ENCODE data around the gene FAHD2A. TPM values are rescaled to one million over a fixed set of nuclear protein-coding genes. Genes with fewer than 3 reads are reported as not detected.
"Not testable (repeated sequence)": the region's sequence is repeated elsewhere in the genome, so short reads cannot be mapped to it uniquely, and the experiment has no call there.

The FAHD2A gene, protein sequence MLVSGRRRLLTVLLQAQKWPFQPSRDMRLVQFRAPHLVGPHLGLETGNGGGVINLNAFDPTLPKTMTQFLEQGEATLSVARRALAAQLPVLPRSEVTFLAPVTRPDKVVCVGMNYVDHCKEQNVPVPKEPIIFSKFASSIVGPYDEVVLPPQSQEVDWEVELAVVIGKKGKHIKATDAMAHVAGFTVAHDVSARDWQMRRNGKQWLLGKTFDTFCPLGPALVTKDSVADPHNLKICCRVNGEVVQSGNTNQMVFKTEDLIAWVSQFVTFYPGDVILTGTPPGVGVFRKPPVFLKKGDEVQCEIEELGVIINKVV
- 26.3 and 37.3 TPM in 2 replicates for total RNA-seq (2014; rRNA removed; shearing (Covaris generic))

DNA sequence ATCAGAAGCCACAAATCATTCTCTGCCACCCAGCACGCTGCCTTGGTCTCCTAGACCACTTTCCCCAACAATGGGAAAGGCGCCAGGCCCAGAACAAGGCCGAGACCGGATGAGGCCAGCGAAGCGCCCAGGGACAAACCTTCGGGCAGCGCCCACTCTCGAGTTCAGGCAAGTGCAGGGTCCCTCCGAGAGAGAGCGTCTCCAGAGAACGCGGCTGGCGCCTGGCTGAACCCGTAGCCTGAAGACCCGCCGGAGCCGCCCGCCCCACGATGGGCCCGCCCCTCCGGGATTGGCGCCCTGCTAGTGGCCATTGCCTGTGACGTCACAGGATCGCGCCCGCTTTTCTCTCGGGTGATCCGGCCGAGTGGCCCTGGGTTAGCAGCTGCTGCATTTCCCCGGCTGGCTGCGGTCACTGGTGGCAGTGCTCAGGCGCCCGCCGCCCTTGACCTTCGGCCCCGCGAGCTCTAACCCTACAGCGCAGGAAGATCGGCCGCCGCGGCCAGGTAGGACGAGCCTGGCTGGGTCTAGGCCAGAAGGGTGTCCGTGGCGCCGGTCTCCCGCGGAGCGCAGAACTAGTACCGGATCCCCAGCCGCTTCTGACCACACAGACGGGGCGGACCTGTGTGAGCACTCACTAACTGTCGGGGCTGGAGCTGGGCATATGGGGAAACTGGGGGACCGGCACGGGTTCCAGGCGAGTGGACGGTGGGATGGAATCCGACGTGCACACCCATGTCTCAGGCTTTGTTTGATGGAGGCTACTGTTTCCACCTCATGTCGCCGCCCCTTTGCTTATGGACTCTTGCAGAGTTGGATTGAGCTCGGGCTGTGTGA is at the start of gene FAHD2A:
TSS of gene FAHD2A (plus strand) at position 339 of the 834 bp plus-strand sequence. CDS start 2,851 bp downstream, outside the sequence.
- peak; percentile 91 for DNase-seq (ENCODE audit: low read depth)

DNA sequence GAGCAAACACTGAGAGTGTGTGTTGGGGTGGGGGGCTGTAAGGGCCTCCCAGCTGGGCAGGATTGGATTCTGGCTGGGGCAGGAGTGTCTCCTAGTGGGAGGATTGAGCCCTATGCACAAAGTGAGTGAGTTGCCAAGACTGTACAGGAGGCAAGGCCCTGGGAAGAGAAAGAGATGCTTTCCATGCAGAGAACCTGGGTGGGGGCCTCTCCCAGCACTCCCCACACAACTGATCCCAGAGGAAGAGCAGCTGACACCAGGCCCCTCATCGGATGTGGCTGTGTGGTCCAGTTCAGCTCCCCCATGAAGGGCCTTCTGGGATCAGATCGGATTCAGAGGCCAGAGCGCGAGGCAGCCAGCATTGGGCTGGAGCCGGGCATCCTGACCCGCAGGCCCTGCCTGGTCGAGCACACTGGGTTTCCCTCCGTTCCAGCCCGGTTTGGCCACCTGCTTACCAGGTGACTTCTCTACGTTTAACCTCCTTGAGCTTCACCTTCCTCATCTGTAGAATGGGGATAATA is 49.4 kb upstream of the FAHD2A start:
- no peak for DNase-seq (ENCODE audit: low read depth)

DNA sequence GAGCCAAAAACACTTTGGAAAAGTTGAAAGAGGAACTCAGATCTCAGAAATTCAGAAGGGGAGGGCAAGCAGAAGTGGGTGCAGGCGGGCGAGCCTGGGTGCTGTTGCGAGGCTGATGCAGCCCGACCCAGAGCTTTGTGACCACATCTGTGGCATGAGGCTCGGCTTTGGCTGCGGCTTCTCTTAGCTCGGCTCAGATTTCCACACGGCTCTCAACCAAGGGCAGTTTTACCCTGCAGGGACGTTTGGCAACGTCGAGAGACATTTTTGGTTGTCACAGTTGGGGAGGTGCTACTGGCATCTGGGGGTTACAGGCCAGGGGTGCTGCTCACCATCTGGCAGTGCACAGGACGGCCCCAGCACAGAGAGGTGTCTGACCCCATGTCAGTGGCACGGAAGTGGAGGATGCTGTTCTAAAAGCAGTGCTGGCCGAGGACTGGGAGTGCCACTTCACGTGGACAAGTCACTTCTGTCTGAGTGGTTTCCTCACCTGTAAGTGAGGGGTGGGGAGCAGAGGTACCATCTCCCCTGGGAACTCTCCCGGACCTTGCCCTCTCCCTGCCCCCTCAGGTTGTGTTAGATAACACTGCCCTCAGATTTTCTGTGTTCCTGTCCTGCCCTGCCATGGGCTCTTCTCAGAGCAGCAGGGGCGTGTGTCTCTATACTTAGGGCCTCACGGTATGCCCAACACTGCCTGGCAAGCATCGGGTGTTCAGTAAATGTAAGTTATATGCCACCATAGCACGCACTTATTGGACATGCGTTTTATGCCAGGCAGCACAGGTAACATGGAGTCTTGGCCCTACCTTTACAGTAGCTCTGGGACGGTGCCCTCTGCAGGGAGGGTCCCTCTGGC is 48.7 kb upstream of the FAHD2A start:
- DNase-seq (ENCODE audit: low read depth), result no peak

DNA sequence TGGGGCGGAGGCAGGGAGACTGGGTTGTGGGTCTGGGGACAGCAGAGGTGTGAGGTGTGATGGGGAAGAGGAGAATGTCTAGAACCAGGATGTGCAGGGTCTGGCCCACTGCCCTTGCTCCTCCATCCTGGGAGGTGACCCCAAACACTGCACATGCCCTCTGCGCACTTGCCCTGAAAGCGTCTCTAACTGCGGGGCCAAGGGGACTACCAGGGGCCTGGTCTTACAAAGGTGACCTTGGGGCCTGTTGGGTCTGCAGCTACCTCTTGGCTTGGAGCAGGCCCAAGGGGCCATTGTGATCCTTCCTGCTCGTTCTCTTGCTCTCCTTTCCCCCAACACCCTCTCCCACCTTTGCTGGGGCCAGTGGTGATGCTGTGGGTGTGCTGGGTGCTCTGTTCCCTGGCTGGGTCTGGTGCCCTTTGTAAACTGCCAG is 48.0 kb upstream of the FAHD2A start:
- DNase-seq (ENCODE audit: low read depth), result no peak

DNA sequence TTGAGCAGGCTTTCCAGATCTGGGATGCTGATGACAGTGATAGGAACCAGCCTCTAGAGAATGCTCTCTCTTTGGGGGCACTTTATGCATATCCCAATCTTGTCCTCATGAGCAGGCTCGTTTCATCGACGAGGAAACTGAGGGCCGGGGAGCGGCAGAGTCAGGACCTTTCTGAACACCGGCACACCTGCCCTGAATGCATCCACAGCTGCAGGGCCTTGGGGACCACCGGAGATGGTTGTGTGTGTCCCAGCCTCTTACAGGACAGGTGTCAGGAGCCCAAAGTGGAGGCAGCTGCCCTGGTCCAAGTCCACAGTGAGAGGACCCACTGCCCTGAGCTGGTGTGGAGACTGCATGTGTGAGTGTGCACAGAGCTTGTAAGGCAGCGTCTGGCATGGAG is 47.6 kb upstream of the FAHD2A start:
- no peak for DNase-seq (ENCODE audit: low read depth)

DNA sequence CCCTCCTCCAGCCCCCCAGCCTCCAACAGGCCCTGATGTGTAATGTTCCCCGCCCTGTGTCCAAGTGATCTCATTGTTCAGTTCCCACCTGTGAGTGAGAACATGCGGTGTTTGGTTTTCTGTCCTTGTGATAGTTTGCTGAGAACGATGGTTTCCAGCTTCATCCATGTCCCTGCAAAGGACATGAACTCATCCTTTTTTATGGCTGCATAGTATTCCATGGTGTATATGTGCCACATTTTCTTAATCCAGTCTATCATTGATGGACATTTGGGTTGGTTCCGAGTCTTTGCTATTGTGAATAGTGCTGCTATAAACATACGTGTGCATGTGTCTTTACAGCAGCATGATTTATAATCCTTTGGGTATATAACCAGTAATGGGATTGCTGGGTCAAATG is 47.0 kb upstream of the FAHD2A start:
- DNase-seq (ENCODE audit: low read depth), result not testable (repeated sequence)

DNA sequence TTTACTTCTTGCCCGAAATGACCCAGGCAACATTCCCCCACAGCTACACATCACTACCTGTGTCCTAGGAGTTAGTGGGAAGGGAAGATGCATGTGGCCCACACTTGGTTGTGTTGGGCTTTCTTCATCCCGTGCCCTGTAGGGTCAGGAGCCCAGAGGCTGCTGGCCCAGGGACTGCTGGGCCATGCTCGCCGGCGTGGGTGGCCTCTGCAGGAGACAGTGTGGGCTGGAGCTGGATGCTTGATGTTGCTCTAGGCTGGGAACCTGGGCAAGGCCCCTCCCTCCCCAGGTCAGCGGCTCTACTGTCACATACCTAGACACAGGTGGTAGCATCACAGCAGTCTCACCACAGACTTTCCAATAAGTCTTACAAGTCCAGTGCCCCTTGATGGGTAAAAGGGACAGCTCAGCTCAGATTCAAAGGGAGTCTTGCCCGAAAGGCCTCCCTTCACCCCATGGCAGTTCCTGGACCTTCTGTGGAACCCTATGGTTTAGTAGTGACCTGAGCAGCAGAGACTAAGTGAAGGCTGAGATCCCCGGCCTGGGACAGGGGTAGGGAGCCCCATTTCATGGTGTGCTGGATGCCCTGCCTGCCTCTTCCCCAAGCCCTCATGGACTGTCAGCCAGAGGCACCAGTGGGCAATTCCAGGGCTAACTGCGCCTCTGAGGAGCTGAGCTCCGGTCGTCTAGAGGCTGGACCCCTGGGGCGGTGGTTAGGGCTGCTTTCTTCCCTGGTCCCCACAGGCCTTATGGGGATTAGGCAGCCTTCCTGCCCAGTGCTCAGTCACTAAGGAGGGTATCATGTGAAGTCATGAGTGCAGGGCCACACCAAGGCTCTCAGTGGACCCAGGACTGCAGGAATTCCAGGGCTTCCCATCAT is 45.4 kb upstream of the FAHD2A start:
- no peak for DNase-seq (ENCODE audit: low read depth)

DNA sequence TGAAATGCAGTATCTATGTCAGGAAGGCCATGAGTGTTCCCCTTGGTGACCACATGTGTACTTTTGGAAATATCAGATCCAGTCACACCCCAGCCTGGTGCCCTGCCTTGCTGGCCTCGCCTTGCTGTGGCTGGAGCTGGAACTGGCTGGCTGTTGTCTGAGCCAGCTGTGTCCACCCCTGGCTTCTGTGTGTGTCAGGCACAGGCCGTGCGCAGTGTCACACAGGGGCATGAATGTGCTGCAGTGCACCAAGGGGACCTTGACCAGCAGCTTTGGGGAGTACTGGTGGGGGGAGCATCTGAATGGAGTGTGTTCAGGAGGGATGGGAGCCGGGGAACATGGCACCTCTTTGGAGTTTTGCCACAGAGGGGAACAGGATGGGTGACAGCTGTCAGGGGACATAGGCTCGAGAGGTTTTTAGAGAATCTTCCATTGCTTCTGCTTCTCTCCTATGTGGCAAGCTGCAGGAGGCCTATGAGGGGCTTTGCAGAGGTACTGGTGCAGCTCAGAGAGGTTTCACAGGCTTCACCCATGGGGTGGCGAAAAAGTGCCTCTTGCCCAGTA is 44.7 kb upstream of the FAHD2A start:
- no peak for DNase-seq (ENCODE audit: low read depth)

DNA sequence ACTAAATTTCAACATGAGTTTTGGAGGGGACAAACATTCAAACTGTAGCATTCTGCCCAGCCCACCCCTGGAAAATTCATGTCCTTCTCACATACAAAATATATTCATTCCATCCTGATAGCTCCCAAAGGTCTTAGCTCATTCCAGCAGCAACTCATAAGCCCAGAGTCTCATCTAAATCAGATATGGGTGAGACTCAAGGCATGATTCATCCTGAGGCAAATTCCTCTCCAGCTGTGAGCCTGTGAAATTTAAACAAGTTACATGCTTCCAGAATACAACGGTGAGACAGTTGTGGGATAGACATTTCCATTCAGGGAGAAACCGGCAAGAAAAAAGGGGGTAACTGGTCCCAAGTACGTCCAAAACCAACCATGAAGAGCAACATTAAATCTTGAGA is 43.5 kb upstream of the FAHD2A start:
- DNase-seq (ENCODE audit: low read depth), result peak; percentile 69

DNA sequence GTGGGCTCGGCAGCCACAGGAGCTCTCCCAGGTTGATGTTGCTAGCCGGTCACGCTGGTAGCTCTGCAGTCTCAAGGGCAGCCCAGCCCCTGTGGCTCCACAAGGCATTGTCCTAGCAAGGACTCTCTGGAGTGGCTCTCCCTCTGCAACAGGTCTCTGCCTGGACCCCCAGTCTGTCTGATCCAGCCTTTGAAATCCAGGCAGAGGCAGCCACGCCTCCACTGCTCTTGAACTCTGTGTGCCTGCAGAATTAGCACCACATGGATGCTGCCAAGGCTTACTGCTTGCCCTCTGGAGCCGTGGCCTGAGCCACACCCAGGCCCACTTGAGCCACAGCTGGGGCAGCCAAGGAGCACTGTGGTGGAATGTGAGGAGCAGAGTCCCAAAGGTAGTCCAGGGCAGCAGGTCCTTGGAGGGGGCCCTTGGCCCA is 43.0 kb upstream of the FAHD2A start:
- DNase-seq (ENCODE audit: low read depth), result no peak

DNA sequence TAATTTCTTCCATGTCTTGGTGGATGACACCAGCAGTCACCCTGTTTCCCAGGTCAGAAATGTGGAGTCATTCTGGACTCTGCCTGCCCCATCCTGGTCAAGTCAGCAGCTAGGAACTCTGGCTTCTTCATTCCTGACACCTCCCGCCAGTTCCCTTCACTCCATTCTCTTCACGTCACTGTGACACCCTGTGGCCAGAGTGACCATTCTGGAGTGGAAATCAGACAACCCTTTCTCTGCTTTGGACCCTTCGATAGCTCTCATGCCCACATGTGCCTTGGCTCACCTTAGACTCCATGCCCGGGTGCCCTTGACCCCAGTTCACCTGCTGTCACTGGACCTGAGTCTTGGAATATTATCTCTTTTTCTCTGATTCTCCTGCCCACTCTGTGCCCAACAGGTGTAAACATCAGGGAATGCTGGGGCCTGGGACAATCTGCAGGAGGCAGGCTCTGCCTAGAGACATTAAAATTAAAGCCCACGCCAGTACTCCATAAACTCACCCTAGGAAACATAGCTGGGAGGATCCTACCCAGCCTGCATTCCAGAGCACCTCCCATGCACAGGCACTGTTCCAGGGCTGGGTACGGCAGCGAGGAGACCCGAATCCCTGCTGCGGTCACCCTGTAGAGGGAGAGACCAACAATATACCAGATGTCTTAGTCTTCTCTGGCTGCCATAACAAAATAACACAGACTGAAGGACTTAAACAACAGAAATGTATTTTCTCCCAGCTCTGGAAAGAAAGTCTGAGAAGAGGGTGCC is 41.1 kb upstream of the FAHD2A start:
- no peak for DNase-seq (ENCODE audit: low read depth)

DNA sequence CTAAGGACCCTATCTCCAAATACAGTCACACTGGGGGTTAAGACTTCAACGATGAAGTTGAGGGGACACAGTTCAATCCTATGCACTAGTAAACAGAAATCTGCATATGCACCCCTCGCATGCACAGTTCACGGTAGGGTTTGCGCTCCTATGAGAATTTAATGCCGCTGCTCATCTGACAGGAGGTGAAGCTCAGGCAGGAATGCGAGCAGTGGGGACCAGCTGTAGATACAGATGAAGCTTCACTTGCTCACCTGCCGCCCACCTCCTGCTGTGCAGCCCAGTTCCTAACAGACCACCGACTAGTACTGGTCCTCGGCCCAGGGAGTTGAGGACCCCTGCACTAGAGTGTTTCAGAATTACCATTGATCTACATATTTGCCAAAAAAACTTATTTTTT is 40.0 kb upstream of the FAHD2A start:
- DNase-seq (ENCODE audit: low read depth), result no peak

DNA sequence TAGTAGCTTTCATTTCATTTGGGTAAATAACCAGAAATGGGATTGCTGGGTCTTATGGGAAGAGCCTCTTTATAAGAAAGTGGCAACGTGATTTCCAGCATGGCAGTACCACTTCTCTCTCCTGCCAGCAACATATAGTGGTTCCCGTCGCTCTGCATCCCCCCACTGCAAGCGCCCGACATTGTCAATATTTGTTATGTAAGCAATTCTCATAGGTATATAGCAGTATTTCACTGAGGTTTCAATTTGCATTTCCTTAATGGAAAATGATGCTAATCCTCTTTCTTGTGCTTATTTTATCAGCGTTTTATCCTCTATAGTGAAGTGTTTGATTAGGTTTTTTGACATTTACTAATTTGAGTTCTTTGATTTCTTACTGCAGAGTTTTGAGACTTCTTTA is 36.0 kb upstream of the FAHD2A start:
- no peak for DNase-seq (ENCODE audit: low read depth)

DNA sequence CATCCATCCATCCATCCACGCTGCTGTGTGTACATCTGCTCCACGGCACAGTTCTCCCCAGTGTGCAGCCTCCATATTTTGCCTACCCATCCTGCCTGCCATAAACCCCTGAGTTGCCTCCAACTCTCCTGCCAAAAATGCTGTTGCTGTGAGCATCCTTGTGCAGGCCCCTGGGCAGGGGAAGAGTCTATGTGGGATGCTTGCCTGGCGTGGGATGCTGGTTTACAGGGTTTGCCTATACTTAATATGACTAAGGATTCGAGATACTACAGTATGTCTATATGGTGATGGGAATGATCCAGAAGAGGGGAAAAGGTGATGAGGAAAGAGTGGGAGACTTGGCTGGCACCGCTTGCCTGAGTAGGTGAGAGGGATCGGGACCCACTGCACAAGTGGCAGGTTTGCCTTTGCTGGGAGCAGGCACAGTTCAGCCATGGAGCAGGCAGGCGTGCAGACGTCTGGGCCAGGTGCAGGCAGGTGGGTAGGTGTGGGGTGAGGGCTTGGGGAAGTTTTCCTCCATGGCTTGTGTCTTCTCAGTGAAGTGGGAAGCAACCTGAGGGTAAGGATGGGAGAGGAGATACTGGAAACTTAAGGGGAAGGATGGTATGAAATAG is 30.2 kb upstream of the FAHD2A start:
- DNase-seq (ENCODE audit: low read depth), result no peak

DNA sequence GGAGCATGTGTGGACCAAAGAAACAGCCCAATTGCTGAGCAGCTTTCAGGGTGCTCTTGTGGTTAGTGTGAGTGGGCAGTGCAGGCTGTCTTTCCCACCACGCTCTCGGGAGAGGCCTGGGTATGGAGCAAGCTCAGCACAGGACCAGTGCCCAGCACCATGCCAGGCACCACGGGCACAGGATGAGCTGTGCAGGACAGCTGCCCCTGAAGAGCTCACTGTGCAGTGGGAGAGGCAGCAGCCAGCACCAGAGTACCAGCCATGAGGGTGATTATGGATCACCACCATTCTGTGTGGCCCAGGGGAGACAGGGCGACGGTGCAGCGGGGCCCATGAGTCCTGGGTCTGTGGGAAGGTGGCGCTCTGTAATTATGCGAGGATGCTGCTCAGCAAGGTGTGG is 29.7 kb upstream of the FAHD2A start:
- no peak for DNase-seq (ENCODE audit: low read depth)

DNA sequence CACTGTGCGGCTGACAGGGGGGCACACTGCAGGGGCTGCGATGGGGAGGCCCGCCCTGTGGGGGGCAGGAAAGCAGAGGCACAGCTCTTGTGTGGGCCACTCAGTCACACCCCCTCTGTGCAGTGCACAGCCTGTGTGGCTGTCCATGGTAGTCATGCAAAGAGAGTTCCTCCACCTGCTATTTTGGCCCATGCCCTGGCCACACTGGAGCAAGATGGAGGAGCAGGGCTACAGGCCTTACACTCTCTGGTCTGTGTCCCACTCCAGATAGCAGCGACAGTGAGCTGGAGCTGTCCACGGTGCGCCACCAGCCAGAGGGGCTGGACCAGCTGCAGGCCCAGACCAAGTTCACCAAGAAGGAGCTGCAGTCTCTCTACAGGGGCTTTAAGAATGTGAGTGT is 28.5 kb upstream of the FAHD2A start:
- DNase-seq (ENCODE audit: low read depth), result no peak

DNA sequence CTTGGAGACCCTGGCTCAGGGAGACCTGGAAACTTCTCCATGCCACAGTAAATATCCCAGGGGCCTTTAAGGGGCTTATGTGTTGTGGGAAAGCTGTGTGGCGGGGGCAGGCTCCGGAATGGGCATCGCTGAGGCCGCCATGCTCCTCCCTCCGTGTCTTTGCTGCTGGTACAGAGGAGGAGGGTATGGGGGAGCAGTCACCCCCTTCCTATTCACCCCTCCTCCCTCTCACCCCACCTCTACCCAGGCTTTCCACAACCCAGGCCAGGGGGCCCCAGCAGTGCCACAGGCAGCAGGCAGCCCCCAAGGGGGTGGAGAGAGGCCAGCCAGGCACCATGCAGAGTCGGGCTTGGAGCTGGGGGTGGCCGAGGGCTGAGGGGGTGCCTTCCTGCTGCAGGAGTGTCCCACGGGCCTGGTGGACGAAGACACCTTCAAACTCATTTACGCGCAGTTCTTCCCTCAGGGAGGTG is 28.0 kb upstream of the FAHD2A start:
- DNase-seq (ENCODE audit: low read depth), result no peak

DNA sequence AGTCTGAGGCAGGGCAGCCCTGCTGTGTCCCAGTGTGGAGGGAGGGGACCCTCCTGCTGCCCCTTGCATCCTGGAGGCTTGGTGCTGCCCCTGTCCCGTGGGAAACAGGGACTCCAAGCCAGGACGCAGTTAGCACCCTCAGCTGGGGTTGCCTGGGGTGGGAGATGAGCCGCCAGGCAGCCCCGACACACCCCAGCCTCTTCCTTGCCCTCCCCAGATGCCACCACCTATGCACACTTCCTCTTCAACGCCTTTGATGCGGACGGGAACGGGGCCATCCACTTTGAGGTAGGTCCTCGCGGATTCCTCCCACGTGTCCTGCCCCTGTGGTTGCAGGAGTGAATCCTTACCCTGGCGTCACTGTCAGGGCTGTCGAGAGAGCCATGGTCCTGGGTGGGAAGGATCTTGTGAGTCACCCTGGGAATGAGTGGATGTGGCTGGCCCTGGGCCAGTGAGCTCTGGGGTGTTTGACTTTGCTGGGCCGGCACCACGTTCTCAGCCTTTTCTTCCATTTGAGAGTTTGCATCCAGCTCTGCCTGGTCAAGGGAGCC is 27.5 kb upstream of the FAHD2A start:
- DNase-seq (ENCODE audit: low read depth), result peak; percentile 20
